ENCODE results near the gene PMS1. TPM values are rescaled to one million over a fixed set of nuclear protein-coding genes. Genes with fewer than 3 reads are reported as not detected.

Gene PMS1
- total RNA-seq, 2 donors from 2014 or later: 17.6 to 20.1 TPM

DNA sequence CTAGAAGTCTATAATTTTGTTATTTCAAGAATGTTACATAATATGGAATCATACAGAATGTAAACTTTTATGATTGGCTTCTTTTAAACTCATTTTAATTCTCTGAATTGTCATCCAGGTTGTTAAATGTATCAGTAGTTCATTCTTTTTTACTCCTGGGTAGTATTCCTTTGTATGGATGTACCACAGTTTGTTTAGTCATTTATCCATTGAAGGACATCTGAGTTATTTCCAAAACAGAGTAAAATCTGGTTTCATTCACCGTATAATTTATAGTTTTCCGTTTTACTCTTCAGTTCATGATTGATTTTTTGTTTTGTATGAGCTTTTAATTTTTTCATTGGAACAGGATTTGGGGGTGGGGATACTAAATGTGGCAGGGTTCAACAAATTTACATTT is 132.4 kb downstream of the PMS1 start:
- Histone ChIP-seq H3K4me3 (no peak overlapping the region), H3K36me3 (replicated peaks in 1 of 2; ENCODE audit: insufficient read depth in 1 of 2, low read depth in 2 of 2) (no peaks in the 10 kb centered on the region), H3K4me1 (no peaks in the 10 kb centered on the region), H3K9me3 (no peaks in the 10 kb centered on the region), H3K27ac (no peak overlapping the region), H3K27me3 (no peaks in the 10 kb centered on the region)
- DNase-seq (no peak), ATAC-seq (no peak)
- intact Hi-C loops (cut with DNase I): no loop called here
- WGBS, 2 donors: 84 to 92% methylated on average over 2 of the region's 2 CpGs
- no peak for TF ChIP-seq POLR2A (IDR thresholded peaks at IDR 0.05)
- TF ChIP-seq, protein P1, sequence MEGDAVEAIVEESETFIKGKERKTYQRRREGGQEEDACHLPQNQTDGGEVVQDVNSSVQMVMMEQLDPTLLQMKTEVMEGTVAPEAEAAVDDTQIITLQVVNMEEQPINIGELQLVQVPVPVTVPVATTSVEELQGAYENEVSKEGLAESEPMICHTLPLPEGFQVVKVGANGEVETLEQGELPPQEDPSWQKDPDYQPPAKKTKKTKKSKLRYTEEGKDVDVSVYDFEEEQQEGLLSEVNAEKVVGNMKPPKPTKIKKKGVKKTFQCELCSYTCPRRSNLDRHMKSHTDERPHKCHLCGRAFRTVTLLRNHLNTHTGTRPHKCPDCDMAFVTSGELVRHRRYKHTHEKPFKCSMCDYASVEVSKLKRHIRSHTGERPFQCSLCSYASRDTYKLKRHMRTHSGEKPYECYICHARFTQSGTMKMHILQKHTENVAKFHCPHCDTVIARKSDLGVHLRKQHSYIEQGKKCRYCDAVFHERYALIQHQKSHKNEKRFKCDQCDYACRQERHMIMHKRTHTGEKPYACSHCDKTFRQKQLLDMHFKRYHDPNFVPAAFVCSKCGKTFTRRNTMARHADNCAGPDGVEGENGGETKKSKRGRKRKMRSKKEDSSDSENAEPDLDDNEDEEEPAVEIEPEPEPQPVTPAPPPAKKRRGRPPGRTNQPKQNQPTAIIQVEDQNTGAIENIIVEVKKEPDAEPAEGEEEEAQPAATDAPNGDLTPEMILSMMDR (IDR thresholded peaks at IDR 0.05): no peak

Other genes with a start within 250 kb of the PMS1 start
- 10 to 100 TPM; 30.3 to 61.2 TPM for gene SLC40A1, start 203.7 kb upstream of the PMS1 start, total RNA-seq
- gene ASNSD1, start 123.0 kb upstream of the PMS1 start, total RNA-seq: 10 to 100 TPM in 1 of 2 donors, 1 to 10 TPM in 1; 9.6 to 22.8 TPM
- gene ANKAR, start 109.8 kb upstream of the PMS1 start, total RNA-seq: 10 to 100 TPM; 10.9 to 14.3 TPM
- 1 to 10 TPM; 2.6 to 3.9 TPM for gene OSGEPL1, start 21.7 kb upstream of the PMS1 start, total RNA-seq
- 10 to 100 TPM; 61.7 to 68.9 TPM for gene ORMDL1, start 111 bp upstream of the PMS1 start, total RNA-seq